CD4-positive, alpha-beta T cell treated with Interleukin-6 for 4 hours (primary cell): ENCODE measurements around the gene PCID2.

Experiments
- DNase-seq: peaks from one replicate; pipeline ENCODE4 v3.0.0-alpha.2; 2020; ENCODE audit warnings: mixed read lengths

The PCID2 gene

DNA sequence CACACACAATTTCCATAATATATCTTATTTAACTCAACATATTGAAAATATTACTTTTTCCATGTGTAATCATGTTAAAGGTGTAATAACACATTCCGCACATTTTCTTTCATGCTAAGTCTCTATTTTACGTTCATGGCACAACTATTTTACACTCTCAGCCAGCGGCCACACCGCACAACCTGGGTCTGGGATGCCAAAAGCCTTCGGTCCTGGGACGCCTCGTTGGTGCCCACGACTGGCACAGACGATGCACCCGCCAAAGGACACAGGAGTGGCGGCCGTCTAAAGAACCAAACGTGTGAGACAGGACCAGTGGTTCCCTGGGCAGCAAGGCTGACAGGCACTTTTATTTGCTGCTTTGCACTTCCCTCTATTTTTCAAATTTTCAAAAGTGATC is 60.1 kb downstream of the PCID2 start:
- DNase-seq: no peak

DNA sequence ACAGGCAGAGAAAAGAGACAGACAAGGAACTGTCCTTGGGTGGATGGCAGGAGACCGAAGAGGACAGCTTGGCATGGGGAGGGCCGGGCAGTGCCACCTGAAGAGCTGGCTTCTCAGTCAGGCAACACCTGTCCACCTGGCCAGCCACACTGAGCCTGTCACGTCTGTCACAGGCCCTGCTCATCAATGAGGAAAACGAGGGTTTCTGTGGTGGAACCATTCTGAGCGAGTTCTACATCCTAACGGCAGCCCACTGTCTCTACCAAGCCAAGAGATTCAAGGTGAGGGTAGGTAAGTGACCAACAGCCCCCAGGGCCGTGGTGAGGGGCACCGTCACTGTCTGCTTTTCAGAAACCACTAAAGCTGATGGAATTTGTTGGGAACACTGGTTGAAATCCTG is 61.3 kb downstream of the PCID2 start:
- DNase-seq: no peak

GRCh38 chr13:113146750-113147149 is 61.7 kb downstream of the PCID2 start:
- no peak for DNase-seq

GRCh38 chr13:113145911-113146598 is 62.4 kb downstream of the PCID2 start:
- DNase-seq: no peak

GRCh38 chr13:113145496-113145895 is 63.0 kb downstream of the PCID2 start:
- DNase-seq: no peak

DNA sequence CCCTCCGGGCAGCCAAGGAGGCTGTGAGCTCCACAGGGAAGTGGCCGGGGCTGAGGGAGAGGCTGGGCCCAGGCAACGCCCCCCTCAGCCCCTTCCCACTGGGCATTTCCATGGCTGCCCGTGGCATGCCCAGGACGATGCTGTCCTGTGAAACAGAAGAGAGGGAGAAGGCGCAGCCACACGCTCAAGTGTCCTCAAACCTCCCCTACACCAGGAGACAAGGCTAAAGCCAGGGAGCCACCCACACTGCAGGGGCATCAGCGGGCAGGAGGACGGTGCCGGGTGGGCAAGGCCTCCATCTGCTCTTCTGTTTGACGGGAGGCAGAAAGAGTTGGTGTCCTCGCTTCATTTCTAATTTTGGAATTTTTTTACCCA is 64.2 kb downstream of the PCID2 start:
- no peak for DNase-seq

DNA sequence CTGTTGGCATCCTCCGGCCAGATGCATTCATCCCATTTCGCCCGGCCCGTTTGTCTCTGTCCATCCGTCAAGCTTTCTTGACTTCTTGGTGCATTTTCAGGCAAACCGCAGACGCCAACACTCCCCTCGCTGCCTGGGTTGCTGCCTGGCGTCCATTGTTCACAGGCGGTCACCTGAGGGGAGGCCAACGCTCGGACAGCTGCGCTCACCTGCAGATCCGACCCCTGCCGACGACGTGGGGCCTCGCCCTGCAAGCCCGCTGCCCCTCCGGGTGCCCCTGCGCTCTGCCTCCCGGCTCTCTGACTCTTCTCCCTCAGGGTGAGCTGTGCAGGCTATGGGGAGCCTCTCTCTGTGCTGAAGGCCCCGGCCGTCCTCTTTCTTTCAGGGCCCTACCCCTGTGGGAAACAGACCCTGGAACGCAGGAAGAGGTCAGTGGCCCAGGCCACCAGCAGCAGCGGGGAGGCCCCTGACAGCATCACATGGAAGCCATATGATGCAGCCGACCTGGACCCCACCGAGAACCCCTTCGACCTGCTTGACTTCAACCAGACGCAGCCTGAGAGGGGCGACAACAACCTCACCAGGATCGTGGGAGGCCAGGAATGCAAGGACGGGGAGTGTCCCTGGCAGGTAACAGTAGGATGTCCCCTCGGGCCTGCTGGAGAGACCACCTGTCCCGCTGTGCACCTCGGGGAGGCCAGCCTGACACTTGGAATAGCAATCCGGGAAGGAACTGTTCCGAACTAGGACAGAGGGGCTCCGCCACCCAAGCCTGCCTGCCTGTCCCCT is 64.8 kb downstream of the PCID2 start:
- no peak for DNase-seq

- no peak for DNase-seq
Measured at GRCh38 chr13:113142876-113143275, 65.6 kb downstream of the PCID2 start.

DNA sequence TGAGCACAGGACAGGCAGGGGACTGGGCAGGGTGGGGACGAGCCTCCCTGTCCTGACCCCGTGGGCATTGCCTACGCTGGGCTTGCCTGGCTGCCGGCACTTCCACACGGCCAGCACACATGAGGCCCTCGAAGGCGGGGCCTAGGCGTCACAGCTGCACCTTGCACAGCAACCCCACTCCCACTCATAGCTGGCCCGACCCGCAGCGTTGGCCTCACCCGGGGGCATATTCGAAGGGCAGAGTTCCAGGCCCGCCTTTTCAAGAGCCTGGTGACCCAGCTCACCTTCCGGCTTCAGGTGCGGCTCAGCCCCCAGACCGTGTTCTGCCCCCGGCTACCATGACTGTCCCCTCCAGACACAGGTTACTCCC is 66.9 kb downstream of the PCID2 start:
- no peak for DNase-seq

DNA sequence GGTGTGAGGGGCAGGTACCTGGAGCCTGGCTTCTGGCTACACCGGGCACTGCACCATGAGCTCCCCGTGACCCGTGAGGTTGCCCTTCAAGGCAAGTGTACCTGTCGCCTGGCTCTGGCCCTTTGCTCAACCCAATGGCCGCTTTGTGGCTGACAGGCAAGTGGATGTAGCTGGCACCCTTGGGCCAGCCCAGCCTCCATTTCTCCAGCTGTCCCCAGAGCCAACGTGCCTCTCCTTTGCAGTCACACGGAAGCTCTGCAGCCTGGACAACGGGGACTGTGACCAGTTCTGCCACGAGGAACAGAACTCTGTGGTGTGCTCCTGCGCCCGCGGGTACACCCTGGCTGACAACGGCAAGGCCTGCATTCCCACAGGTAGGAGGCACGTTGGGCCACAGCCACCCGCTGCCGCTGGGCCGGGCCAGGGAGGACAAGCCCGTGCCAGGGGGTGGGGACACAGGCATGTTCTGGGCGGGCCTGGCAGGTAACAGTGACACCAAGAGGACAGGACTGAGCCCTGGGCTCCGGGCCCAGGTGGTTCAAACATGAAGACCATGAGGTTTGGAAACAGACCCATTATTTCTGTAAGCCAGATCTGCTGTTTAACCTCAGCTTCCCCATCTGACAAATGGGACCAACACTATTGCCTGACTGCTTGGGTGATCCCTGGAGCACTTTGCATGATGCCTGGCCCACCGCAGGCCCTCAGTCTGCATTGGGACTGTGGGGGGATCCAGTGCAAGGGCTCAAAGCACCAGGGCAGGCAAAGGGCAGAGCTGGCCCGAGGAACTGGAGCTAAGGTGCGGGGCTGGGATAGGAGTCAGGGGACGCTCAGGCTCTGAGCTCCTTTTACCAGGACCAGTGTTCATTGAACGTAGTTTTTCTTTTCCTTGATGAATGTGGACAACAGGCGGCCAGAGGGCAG is 67.5 kb downstream of the PCID2 start:
- DNase-seq: no peak

GRCh38 chr13:113139577-113139976 is 68.9 kb downstream of the PCID2 start:
- DNase-seq: no peak

DNA sequence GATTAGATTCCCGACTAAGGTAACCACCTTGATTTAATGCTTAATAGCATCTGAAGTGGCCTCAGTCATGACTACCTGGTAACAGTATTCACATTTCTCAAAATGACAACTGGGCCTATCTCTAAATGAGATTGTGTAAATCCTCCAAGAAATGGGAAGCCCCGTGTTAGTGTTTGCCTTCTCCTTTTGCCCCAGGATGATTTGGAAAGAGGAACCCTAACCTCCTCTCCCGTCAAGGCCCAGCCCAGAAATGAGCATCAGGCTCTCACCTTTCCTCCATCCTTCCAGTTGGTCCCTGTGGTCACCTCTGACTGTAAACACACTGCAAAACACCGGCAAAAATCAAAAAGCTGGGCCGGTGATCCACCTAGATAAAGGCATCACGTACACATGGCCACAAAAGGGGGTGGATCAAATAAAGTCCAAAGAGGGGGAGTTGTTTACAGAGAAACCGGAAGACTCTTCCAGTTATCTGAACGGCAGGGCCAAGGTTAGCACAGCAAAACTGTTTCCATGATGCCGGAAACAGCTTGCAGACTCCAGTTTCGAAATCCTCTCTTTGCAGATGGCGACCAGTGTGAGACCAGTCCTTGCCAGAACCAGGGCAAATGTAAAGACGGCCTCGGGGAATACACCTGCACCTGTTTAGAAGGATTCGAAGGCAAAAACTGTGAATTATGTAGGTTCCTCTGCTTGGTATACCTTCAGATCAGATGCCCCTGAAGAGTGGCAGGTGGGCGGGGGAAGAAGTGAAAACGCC is 69.5 kb downstream of the PCID2 start:
- no peak for DNase-seq

GRCh38 chr13:113137691-113138298 is 70.7 kb downstream of the PCID2 start:
- DNase-seq: no peak

GRCh38 chr13:113135281-113135760 is 73.1 kb downstream of the PCID2 start:
- DNase-seq: no peak

GRCh38 chr13:113129921-113130750 is 78.3 kb downstream of the PCID2 start:
- peak; percentile 51 for DNase-seq

DNA sequence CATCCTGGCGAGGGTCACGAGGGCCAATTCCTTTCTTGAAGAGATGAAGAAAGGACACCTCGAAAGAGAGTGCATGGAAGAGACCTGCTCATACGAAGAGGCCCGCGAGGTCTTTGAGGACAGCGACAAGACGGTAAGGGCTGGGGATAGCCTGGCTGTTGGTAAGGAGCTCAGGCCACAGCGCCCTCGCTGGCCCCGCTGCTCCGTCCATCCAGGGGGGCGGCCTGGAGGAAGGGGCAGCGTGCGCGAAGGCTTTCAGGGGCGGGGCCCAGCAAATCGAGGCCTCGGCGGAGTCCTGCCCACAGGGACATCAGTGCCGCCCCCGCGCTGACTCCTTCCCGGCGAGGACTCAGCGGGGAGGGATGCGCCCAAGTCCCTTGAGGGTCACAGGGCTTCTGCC is 79.0 kb downstream of the PCID2 start:
- DNase-seq: no peak
